HG02759 (cell line): ENCODE data around the gene TMEM174.

Source experiments
- ATAC-seq: cut with Tn5 transposase; IDR thresholded peaks from one replicate; pipeline ENCODE4 v1.9.1; 2021; ENCODE audit warnings: mild to moderate bottlenecking, moderate library complexity; ENCODE audit not compliant: unreplicated experiment

TMEM174 gene

GRCh38 chr5:73172951-73173350, at the start of gene TMEM174:
TSS of gene TMEM174 (plus strand) at chr5:73173193. CDS start at chr5:73173244, 51 bp downstream.
- no peak for ATAC-seq

GRCh38 chr5:73125289-73125688, 47.7 kb upstream of the TMEM174 start:
- no peak for ATAC-seq

- ATAC-seq = no peak
These were observed 46.6 kb upstream of the TMEM174 start for GRCh38 chr5:73126381-73126780.

GRCh38 chr5:73126957-73127356, 46.0 kb upstream of the TMEM174 start:
- no peak for ATAC-seq

- no peak for ATAC-seq
These were observed 43.9 kb upstream of the TMEM174 start for GRCh38 chr5:73129143-73129542.

- no peak for ATAC-seq
These were observed 42.2 kb upstream of the TMEM174 start for GRCh38 chr5:73130811-73131210.

GRCh38 chr5:73131711-73132425, 41.1 kb upstream of the TMEM174 start:
- ATAC-seq = no peak

GRCh38 chr5:73132759-73133158, 40.2 kb upstream of the TMEM174 start:
- no peak for ATAC-seq

GRCh38 chr5:73135021-73135420, 38.0 kb upstream of the TMEM174 start:
- ATAC-seq = no peak

- ATAC-seq = no peak
These were observed 37.5 kb upstream of the TMEM174 start for GRCh38 chr5:73135429-73136054.

- ATAC-seq = no peak
These were observed 36.9 kb upstream of the TMEM174 start for GRCh38 chr5:73136055-73136562.

GRCh38 chr5:73137563-73138530, 35.1 kb upstream of the TMEM174 start:
- ATAC-seq = no peak

- no peak for ATAC-seq
These were observed 33.5 kb upstream of the TMEM174 start for GRCh38 chr5:73139485-73139884.

- ATAC-seq = no peak
These were observed 32.2 kb upstream of the TMEM174 start for GRCh38 chr5:73140801-73141200.

GRCh38 chr5:73142035-73142434, 31.0 kb upstream of the TMEM174 start:
- ATAC-seq = no peak

GRCh38 chr5:73143716-73144115, 29.3 kb upstream of the TMEM174 start:
- ATAC-seq = no peak

GRCh38 chr5:73149540-73149939, 23.5 kb upstream of the TMEM174 start:
- ATAC-seq = no peak

GRCh38 chr5:73150876-73151275, 22.1 kb upstream of the TMEM174 start:
- no peak for ATAC-seq

- ATAC-seq = no peak
These were observed 21.1 kb upstream of the TMEM174 start for GRCh38 chr5:73151766-73152410.
